ENCODE data around the gene RETREG3. TPM values are rescaled to one million over a fixed set of nuclear protein-coding genes. Genes with fewer than 3 reads are reported as not detected.

RETREG3 gene
- polyA plus RNA-seq, 1 donor: 60.6 TPM

DNA sequence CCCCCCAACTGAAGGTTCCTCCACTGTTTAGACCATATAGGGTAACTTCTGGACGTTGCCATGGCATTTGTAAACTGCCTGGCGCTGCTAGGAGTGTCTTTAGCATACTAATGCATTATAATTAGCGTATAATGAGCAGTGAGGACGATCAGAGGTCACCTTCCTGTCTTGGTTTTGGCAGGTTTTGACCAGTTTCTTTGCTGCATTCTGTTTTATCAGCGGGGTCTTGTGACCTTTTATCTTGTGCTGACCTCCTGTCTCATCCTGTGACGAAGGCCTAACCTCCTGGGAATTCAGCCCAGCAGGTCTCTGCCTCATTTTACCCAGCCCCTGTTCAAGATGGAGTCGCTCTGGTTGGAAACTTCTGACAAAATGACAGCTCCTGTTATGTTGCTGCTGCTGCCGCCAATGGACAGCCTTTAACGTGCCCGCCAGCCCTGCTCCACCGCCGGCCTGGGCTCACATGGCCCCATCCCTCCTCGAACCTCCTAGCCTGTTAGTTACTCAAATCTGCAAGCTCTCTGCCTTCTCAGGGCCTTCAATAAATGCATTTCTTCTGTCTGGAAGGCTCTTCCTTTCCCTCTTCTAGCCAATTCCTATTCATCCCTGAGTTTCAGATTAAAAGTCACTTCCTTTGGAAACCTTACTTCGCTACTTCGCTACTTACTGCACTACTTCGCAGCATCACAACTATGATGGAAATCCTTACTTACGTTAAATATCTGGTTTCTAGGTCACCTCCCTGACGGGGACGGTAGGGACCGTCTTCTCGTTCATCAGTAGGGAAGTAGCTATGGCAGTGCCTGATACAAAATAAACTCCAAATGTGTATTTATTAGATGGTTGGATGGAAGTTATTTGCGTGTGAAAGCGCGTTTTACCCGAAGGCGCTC is 73.8 kb downstream of the RETREG3 start:
- DNase-seq: no peak

- DNase-seq: no peak
Measured at GRCh38 chr17:42531455-42532354, 77.5 kb downstream of the RETREG3 start.

- DNase-seq: no peak
Measured at GRCh38 chr17:42530952-42531454, 78.2 kb downstream of the RETREG3 start.

Other genes with a start within 250 kb of the RETREG3 start
- 65.2 TPM for gene STAT3, start 220.9 kb downstream of the RETREG3 start, polyA plus RNA-seq (ENCODE audit: insufficient read length)
- gene CAVIN1, start 186.1 kb downstream of the RETREG3 start, polyA plus RNA-seq (ENCODE audit: insufficient read length): 47.4 TPM
- gene ATP6V0A1, start 150.5 kb downstream of the RETREG3 start, polyA plus RNA-seq (ENCODE audit: insufficient read length): 71.1 TPM
- 14.1 TPM for gene NAGLU, start 73.1 kb downstream of the RETREG3 start, polyA plus RNA-seq (ENCODE audit: insufficient read length)
- 4.7 TPM for gene HSD17B1, start 56.5 kb downstream of the RETREG3 start, polyA plus RNA-seq (ENCODE audit: insufficient read length)
- gene COASY, start 47.2 kb downstream of the RETREG3 start, polyA plus RNA-seq (ENCODE audit: insufficient read length): 55.4 TPM
- 35.7 TPM for gene MLX, start 42.3 kb downstream of the RETREG3 start, polyA plus RNA-seq (ENCODE audit: insufficient read length)
- 25.0 TPM for gene PSMC3IP, start 31.6 kb downstream of the RETREG3 start, polyA plus RNA-seq (ENCODE audit: insufficient read length)
- 57.4 TPM for gene TUBG1, start 309 bp upstream of the RETREG3 start, polyA plus RNA-seq (ENCODE audit: insufficient read length)
- gene TUBG2, start 49.9 kb upstream of the RETREG3 start, polyA plus RNA-seq (ENCODE audit: insufficient read length): 37.2 TPM
- gene PLEKHH3, start 67.6 kb upstream of the RETREG3 start, polyA plus RNA-seq (ENCODE audit: insufficient read length): 16.2 TPM
- 1.3 TPM for gene CCR10, start 72.5 kb upstream of the RETREG3 start, polyA plus RNA-seq (ENCODE audit: insufficient read length)
- 8.8 TPM for gene CNTNAP1, start 73.2 kb upstream of the RETREG3 start, polyA plus RNA-seq (ENCODE audit: insufficient read length)
- gene EZH1, start 135.7 kb upstream of the RETREG3 start, polyA plus RNA-seq (ENCODE audit: insufficient read length): 58.7 TPM
- 70.0 TPM for gene RAMP2, start 151.9 kb upstream of the RETREG3 start, polyA plus RNA-seq (ENCODE audit: insufficient read length)
- gene VPS25, start 164.1 kb upstream of the RETREG3 start, polyA plus RNA-seq (ENCODE audit: insufficient read length): 78.2 TPM
- gene WNK4, start 171.2 kb upstream of the RETREG3 start, polyA plus RNA-seq (ENCODE audit: insufficient read length): 10.1 TPM
- gene COA3, start 189.3 kb upstream of the RETREG3 start, polyA plus RNA-seq (ENCODE audit: insufficient read length): 144 TPM
- gene CNTD1, start 189.5 kb upstream of the RETREG3 start, polyA plus RNA-seq (ENCODE audit: insufficient read length): 3.4 TPM
- gene BECN1, start 214.9 kb upstream of the RETREG3 start, polyA plus RNA-seq (ENCODE audit: insufficient read length): 85.0 TPM
- 108 TPM for gene PSME3, start 224.0 kb upstream of the RETREG3 start, polyA plus RNA-seq (ENCODE audit: insufficient read length)
- gene AOC2, start 235.2 kb upstream of the RETREG3 start, polyA plus RNA-seq (ENCODE audit: insufficient read length): 1.5 TPM
- gene AOC3, start 241.8 kb upstream of the RETREG3 start, polyA plus RNA-seq (ENCODE audit: insufficient read length): 4.9 TPM

Data from left kidney (tissue), 2 donors.